GM19238 (cell line): Measurements from ENCODE around the gene TSHB.
"Not testable (repeated sequence)": the region's sequence is repeated elsewhere in the genome, so short reads cannot be mapped to it uniquely, and the experiment has no call there.

ENCODE experiments used
- DNase-seq: peaks from one replicate; pipeline ENCODE4 v3.0.0; 2011; ENCODE audit warnings: low spot score; ENCODE audit not compliant: insufficient read length

TSHB gene

GRCh38 chr1:115029526-115029925 lies at the start of gene TSHB:
Gene TSHB (plus strand): TSS chr1:115029826. CDS start chr1:115033363, 3,537 bp downstream.
- DNase-seq = no peak

- no peak for DNase-seq
Observed at GRCh38 chr1:114982251-114982650, 47.4 kb upstream of the TSHB start.

GRCh38 chr1:114986286-114986685 lies 43.3 kb upstream of the TSHB start:
- DNase-seq = no peak

GRCh38 chr1:114988095-114988494 lies 41.5 kb upstream of the TSHB start:
- DNase-seq = no peak

- DNase-seq = no peak
Observed at GRCh38 chr1:114997510-114998289, 31.9 kb upstream of the TSHB start.

GRCh38 chr1:115006191-115006590 lies 23.4 kb upstream of the TSHB start:
- DNase-seq = no peak

- no peak for DNase-seq
Observed at GRCh38 chr1:115012006-115012405, 17.6 kb upstream of the TSHB start.

GRCh38 chr1:115012434-115012833 lies 17.2 kb upstream of the TSHB start:
- DNase-seq = no peak

GRCh38 chr1:115013792-115014191 lies 15.8 kb upstream of the TSHB start:
- DNase-seq = no peak

- not testable (repeated sequence) for DNase-seq
Observed at GRCh38 chr1:115019549-115019948, 10.1 kb upstream of the TSHB start.

GRCh38 chr1:115021145-115021544 lies 8.5 kb upstream of the TSHB start:
- DNase-seq = no peak

GRCh38 chr1:115023593-115023992 lies 6.0 kb upstream of the TSHB start:
- DNase-seq = no peak

- DNase-seq = no peak
Observed at GRCh38 chr1:115031595-115031994, 2.0 kb downstream of the TSHB start.

GRCh38 chr1:115035652-115036051 lies 6.0 kb downstream of the TSHB start:
- no peak for DNase-seq

GRCh38 chr1:115036814-115037507 lies 7.3 kb downstream of the TSHB start:
- no peak for DNase-seq

GRCh38 chr1:115040501-115040900 lies 10.9 kb downstream of the TSHB start:
- DNase-seq = no peak

GRCh38 chr1:115041654-115042053 lies 12.0 kb downstream of the TSHB start:
- no peak for DNase-seq

GRCh38 chr1:115046751-115047150 lies 17.1 kb downstream of the TSHB start:
- no peak for DNase-seq

- no peak for DNase-seq
Observed at GRCh38 chr1:115051850-115052249, 22.2 kb downstream of the TSHB start.

- DNase-seq = peak; percentile 9
Observed at GRCh38 chr1:115052454-115053083, 22.9 kb downstream of the TSHB start.

- no peak for DNase-seq
Observed at GRCh38 chr1:115056395-115056798, 26.8 kb downstream of the TSHB start.

- no peak for DNase-seq
Observed at GRCh38 chr1:115057661-115058254, 28.1 kb downstream of the TSHB start.
